Fibroblast of skin of right quadriceps (primary cell): ENCODE measurements around the gene POSTN.

ENCODE experiments used
- DNase-seq: peaks from one replicate; pipeline ENCODE4 v3.0.0-alpha.2; 2013

Gene POSTN, protein sequence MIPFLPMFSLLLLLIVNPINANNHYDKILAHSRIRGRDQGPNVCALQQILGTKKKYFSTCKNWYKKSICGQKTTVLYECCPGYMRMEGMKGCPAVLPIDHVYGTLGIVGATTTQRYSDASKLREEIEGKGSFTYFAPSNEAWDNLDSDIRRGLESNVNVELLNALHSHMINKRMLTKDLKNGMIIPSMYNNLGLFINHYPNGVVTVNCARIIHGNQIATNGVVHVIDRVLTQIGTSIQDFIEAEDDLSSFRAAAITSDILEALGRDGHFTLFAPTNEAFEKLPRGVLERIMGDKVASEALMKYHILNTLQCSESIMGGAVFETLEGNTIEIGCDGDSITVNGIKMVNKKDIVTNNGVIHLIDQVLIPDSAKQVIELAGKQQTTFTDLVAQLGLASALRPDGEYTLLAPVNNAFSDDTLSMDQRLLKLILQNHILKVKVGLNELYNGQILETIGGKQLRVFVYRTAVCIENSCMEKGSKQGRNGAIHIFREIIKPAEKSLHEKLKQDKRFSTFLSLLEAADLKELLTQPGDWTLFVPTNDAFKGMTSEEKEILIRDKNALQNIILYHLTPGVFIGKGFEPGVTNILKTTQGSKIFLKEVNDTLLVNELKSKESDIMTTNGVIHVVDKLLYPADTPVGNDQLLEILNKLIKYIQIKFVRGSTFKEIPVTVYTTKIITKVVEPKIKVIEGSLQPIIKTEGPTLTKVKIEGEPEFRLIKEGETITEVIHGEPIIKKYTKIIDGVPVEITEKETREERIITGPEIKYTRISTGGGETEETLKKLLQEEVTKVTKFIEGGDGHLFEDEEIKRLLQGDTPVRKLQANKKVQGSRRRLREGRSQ

DNA sequence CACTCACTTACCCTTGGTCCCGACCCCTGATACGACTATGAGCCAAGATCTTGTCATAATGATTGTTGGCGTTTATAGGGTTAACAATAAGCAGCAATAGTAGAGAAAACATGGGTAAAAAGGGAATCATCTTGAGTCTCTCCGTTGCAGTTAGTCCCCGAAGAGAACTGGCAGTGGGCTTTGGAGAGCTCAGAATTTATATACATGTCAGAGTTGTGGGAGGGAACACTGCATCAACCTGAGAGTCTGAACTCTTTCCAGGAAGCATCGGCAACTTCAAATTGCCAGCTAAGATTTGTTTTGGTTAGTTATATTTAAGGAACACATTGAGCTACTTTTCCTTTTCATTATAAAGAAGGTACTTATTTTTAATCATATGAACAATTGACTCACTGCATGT is at the start of gene POSTN:
POSTN (minus strand) TSS at position 172 of the 400 bp plus-strand sequence; CDS start at position 130, 42 bp downstream.
- DNase-seq = peak; percentile 65

DNA sequence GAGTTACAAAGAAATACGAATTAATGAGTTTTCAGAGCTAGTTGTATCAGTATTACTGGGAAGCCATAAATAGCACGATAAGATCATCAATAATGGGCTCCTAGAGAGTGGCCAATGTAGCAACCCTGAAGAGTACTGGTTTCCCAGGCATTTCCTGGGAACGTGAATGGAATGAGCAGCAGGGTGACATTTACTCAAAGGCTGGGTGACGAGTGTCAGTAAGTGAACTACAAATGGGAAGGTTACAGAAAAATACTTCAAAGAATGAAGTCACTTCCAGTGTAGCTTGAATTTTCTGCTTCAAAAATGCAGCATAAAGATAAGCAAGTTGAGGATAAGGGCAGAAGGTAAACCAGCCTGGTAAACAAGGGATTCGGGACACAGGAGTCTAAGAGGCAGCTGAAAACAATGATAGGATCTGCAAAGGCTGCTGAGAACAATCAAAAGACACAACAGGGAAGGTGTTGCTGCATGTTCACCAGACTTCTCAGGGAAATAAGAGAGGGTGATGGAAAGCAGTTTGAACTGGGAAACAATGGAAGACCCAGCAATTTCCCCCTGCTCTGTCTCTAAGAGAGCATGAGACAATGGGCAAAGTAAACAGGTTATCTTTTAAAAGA is 48.6 kb upstream of the POSTN start:
- no peak for DNase-seq

DNA sequence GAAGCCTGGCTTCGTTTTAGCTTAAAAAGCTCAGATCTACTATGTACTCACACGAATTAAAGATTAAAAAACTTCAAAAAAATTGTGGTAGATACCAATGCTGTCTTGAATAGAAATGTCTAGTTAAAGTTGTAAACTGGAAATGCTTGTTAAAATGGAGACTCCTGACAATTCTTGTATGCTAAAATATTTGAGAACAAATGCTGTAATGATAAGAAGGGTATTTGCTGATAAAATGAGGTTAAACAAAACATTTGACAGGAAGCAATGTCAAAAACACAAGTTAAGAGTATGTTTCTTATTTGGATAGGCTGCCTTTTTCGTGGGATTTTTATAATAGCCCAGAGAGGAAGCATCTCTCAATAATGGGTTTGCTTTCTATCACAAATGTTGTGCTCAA is 48.0 kb upstream of the POSTN start:
- no peak for DNase-seq

DNA sequence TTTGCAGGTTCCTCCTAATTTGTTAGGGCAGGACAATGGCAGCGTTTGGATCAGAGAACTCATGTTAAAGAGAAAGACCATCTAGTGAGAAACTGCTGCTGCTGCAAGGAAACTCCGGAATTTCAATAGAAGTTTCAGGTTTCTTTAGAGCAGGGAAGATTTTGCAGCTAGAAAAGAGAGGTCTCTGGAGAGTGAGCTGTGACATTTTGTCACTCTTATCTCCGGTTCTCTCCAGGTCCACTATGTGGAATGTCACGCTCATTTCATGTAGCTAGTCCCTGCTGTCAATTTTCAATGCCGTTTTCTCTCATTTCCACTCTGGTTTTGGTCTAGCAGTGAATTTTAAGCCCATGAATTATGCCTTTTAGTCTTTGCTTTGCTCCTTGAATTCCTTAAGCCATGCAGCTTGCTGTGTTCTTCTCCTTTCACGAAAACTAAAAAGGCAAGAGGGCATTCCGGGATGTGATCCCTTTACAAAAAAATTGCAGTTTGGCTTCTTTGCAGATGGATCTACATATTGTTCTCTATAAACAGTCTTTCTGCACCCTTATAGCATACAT is 46.7 kb upstream of the POSTN start:
- no peak for DNase-seq

DNA sequence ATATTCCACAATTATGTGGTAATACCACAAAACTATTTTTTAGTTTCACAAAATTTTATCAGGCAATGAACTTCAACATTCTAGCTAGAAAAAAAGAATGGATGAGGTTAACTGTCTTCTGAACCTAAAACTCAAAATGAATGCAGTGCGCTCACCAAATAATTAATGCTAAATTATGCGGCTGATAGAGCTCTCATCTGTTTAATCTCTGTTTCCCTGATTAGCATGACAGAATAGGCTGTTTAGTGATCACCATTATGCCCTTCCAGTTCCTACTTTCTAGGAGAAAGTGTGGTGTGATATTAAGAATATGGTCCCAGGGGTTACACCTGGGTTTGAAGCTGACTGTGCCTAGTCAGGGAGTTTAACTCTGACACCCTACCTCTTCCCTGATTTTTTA is 42.8 kb upstream of the POSTN start:
- no peak for DNase-seq

DNA sequence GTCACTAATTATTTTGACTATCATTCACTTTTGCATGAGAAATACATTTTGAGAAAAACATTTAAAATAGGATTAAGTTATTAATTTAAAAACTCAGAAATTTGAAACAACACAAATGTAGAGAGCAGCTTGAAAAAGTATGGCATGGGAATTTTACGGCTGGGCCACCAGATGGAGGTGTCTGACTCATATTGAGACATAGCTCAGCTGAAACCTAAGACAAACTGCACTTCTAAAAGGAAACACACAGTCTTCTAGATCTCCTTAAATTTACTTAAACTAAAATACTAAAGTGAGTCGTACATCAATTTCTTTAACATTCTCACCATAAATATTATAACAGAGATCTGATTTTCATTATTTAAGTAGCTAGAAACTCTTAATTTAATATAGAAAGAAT is 41.9 kb upstream of the POSTN start:
- peak; percentile 66 for DNase-seq

DNA sequence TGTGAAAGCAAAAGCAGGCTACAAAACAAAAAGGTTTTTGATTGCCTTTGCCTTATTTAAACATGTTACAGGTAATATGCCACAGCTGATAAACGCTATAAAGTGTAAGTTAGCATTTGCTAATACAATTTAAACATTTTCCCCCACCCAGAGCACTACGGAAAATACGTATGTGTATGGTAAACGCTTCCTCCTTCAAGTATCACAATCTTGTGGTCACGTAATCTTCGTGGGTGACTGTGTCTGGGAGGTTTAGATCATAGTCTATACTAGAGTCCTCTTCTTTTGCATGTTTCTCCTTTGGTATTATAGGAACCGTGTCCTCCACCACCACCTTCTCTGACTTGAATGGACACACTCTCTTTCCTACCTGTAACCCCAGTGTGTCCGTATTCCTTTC is 38.1 kb upstream of the POSTN start:
- no peak for DNase-seq

DNA sequence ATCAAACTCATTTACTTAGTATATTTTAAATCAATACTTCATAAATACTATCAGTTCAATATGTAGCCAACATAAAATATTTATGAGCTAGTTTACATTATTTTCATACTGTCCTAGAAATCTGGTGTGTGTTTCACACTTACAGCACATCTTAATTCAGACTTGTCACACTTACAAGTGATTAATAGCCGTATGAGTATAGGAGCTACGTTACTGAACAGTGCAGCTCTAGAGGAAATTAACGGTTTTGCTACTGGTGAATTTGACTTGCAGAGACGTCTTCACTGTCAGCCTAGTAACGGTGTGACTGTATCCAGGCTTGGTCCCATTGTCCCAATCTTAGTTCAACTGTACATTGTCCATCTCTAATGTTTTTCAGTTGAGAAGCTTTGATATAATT is 33.7 kb upstream of the POSTN start:
- no peak for DNase-seq

DNA sequence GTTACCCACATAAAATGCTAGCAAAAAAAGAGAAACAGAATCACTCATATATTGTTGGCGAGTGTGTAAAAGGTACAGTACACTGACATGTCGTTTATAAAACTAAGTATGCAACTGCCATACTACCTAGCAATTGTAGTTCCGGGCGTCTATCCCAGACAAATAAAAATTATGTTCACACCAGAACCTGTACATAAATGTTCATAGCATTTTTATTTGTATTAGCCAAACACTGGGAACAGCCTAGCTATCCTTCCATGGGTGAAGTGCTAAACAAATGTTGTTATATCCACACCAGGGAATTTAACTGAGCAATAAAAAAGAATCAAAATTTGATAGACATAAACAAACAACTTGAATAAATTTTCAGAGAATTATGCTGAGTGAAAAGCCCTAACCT is 28.9 kb upstream of the POSTN start:
- no peak for DNase-seq

DNA sequence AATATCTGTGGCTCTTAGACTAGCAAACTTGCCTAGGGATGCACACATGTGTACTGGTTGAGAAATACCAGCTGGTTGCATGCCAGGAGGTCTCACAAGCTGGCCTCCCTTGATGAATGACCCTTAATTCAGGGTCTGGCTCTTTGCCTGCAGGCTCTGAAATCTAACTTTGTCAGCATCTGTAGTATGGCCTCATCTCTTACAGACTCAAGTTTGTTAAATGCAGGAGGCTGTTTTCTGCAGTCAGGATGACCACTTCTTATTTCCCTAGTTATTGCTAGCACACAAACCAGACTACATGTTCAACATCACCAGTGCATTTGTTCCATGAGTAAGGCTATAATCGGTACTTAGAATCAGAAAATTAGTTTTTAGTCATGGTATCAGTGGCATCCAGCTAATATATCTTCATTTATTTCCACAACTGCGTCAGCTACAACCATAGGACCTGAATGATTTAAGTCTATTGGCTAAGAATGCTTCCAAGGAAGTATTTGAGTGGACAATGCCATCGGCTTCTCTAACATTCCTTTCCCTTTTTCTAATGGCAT is 23.3 kb upstream of the POSTN start:
- peak; percentile 88 for DNase-seq

DNA sequence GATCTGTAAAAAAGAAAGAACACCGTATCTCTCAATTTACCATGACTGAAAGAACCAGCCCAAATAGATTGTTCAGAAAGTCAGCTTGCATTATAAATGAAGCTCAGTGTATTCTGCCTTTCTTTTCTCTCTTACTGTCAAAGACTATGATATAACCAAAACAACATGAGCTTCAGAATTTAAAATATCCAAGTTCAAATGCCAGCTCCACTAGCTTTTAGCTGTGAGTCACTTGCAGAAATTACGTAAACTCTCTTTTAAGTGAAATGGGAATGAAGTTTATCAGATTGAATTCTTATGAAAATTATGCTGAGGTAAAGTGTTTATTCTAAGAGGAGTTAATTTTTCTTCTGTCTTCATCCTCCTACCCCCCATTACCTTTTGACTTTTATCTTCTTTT is 20.0 kb upstream of the POSTN start:
- DNase-seq = peak; percentile 85

DNA sequence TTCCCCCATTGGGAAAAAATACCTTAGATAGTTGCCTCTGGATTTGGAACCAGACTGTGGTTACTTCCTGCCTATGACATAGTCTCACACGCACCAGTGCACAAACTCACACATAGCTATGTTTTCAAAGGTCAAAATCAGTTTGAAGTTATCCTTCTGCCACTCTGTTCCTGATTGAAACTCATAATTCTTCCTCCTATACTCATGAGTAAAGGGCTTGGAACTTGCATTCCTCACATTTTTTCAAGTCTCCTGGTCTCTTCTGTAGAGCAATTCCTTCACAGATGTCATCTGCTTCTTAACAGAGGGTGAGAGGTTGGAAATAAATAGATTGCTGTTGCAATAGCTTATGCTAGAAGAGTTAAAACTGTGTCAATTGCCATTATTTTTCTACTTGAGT is 18.6 kb upstream of the POSTN start:
- DNase-seq = peak; percentile 97

DNA sequence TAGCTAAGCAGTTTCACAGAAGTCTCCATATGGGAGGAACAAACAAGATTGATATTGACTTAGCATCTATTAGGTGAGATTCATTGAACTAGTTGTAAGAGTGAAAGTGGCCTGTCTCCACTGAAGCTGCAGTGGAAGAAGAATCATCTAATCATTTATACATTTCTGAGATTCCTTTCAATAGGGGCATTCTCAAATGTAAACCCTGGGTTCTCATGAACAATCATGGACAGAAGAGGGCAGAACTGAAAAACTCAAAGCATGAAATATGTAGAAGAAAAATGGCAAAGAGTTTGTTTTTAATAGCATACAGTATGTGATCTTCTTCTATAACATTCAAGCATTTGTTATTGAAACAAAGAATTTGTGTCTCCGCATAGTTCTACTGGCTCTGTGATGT is 17.6 kb upstream of the POSTN start:
- DNase-seq = peak; percentile 38

DNA sequence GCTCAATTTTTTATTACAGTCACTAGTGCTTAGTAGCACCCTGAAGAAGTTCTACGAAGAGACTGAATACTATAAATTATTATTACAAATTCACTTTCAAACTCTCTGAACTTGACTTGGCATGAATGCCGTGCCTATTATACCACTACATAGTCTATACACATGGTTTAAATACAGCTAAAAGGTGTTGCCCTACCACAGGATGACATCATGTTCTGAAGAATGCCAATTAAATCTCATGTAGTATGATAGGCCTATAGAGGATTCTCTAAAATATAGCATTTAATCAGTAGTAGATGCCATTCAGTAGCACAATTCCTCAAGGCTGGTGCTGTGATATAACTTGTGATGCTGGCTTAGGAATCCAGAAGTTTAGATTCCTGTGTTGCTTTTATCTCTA is 16.7 kb upstream of the POSTN start:
- peak; percentile 41 for DNase-seq

DNA sequence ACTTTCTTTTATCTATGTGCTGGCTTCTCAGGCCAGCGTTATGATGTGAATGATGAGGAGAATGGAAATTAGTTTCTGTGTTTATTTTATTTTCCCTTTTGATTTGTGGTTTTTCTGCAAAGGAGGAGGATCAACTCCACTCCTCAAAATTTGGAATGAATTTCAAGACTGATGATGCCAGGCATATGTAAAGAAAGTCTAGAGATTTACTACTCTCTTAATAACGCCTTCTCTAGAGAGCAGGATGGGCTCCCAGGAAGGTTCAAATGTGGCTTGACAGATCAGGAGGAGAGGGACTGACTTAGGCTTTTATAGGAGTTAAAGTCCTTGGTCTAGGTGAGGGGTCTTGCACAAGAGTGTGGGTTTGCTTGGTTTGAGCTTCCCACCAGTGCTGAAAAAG is 15.1 kb upstream of the POSTN start:
- DNase-seq = no peak

DNA sequence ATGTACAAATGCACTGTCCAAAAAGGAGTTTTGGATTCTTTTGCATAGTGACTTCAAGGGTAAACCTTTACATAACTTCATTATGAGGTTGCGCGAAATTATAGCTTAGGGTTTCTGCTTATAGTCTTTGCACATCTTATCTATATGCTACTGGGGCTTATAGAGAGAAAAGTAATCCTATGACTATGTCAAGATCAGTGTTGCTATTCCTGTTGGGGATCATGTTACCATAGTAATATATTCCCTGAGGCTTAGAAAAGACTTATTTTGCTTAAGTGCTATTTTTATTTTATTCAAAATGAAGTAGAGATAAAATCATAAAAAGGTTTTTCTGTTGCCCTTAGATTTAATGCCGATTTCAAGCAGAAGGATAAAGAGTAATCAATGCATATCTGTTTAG is 14.7 kb upstream of the POSTN start:
- DNase-seq = no peak

DNA sequence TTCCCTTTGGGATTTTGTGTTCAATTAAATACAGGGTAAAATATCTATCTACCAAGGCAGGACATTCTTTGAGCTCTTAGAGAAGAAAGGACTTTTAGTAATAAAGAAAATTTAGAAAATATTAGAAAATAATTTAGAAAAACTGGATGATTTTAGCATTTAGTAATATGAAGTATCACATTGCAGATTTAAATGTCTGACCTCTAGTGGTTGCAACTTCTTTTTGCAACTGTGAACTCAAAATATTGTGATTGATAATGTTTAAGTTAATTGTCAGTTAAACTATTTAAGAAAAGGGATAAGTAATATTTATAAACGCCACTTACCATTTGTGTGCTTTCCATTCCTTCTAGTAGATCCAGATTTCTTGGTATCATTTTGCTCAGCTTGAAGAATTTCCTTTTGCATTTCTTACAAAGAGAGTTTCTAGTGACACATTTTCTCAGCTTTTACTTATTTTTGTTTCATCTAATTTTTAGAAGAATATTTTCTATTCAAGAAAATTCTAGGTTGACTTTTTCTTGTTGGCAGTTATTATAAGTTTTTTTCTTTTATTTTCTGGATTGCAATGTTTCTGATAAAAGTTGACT is 10.3 kb upstream of the POSTN start:
- no peak for DNase-seq

DNA sequence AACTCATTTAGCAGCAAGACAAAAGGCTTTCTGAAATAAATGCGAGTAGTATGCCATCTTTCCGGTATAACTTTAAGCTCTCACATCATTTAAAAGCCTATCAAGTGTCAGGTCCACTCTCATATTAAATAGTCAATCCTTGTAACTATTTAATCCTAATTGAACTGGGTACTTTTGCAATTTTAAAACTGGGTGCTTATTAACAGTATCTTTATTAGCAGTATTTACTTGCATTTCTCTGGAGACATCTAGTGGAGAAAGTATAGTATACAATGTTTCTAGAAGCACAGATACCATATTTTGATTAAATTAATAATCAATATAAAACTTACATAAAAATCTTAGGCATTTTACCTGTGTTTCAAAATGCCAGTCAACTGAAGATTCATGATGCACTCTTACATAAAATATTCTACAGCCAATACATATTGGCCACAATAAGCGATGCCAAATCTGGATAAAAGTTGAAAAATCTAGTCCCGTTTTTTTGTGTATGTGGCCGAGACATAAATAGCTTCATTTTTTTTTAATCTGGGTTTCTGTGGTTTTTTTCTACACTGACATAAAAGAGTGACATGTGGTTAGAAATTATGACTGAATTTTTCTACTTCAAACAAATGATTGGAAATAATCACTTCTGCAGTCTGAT is 4.3 kb upstream of the POSTN start:
- DNase-seq = peak; percentile 41

DNA sequence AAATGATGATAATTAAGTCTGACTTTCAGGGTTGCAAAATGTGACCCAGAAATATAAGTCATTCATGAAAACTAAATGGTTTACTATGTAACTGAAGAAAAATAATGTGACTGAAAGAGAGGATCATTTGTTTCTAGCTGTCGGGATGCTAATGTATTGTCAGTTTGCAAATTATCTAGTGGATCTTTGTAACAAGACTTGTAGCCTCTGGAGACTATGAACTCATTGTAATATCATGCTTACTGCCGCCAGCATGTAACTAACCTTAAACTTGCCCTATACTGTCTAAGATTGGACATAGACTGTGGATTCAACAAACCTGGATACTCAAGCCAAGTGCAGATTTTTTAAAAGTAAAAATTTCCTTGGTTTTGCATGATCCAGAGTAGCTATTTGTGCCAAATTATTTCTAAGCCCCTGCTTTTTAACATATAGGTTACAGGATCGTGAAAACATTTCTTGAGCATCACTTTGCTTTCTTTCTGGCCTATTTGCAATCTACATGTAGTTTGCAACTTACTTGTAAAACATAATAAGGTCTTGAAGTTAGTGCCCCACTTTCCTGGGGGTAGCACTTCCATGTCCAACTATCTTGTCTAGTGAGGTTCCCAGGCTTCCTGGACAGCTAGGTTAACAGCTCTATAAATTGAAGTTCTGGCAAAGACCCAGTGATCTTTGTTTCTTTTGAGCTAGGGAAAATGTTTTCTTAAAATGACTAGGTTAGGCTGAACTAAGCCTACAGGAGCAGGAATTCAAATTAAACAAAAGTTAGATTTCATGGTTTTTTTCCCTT is 3.3 kb upstream of the POSTN start:
- DNase-seq = no peak

DNA sequence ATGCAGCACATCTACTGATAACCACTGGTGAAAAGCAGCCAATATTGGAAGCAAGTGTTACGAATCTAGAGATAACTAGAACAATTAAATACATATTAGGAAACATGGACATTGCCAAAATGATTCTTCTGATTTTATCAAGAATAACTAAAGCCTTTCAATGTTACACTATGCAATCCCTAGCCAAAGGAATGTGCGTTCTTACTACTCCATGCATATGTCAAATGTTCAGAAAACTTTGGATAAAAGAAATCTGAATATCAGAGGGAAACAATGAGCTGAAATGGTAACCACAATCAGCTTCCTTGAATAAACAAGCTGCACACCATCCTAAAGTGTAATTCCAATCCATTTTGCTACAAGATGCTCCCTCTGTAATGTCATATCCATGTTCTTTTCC is 951 bp upstream of the POSTN start:
- no peak for DNase-seq

DNA sequence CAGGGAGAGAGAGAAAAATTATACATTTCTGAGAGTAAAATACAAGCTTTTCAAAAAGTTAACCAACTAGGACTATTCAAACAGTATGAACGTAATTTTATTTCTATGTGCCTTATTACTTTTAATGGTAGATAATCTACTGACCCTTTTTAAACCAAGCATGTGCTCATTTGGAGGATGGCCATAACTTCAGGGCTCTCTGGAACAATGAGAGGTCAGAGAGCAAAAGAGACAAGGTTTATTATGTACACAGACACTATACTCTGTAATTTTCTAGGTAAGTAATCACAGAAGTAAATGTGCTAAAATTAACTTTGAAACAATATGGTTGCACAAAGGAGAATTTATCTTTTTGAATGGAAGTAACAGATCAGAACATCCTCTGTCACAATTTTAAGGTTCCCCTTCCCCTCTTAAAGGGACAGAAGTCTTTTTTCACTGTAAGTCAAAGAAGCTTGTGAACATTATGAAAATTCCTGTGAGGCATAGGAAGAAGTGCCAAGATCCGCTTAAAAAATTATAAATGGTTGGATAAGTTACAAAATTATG is 1.0 kb downstream of the POSTN start:
- DNase-seq = no peak
